HG03520 (cell line): ENCODE measurements around the gene SRP19.
"Not testable (repeated sequence)": the region's sequence is repeated elsewhere in the genome, so short reads cannot be mapped to it uniquely, and the experiment has no call there.

ENCODE experiments used
- ATAC-seq: cut with Tn5 transposase; IDR thresholded peaks from one replicate; pipeline ENCODE4 v1.9.1; 2021; ENCODE audit warnings: mild to moderate bottlenecking, moderate library complexity; ENCODE audit not compliant: unreplicated experiment

The SRP19 gene

GRCh38 chr5:112869948-112870347, 8.9 kb downstream of the SRP19 start:
- ATAC-seq = peak; percentile 72

DNA sequence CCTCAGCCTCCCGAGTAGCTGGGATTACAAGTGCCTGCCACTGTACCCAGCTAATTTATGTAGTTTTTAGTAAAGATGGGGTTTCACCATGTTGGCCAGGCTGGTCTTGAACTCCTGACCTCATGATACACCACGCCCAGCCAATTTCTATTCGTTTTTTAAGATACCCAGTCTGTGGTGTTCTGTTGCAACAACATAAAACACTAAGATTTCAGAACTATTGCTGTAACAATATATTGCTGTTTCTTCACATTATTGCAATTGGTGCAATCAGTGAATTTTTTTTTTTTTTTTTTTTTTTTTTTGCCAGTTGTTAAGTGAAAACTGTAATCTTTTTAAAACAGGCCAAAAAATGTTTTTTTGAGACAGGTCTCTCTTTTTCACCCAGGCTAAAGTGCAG, 9.9 kb downstream of the SRP19 start:
- ATAC-seq = no peak

DNA sequence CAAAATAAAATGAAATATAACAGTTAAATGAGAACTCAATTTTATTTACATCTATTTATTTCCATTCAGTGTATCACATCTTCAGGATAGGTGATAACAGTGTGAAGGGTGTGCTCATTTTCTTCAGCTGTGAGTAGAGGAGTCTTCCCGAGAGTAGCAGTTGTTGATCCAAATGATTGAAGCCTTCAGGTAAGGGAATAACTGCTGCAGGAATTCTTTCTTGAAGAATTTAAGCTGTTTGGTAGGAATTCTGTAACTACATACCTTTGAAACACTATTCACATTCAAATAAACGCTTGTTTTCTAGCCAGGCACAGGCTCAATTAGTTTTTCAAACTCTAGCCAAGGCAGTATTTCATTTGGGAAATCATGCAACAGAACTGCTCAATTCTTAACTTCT, 15.3 kb downstream of the SRP19 start:
- no peak for ATAC-seq

DNA sequence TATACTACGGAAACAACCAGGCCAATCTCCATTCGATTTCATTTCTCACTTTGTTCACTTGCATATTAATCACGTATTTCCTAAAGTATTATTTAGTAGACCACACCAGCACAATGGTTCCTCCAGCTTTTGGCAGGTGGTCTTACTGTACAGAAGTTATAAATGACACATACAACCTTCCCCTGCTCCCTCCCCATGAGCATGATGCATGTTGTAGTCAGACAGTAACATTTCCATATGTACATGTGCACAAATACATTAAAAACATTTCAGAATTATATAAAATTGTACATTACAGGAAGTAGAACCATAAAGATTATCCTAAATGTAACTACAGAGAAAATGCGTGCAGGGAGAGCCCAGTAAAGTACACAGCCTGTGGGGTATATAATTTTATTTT, 17.0 kb downstream of the SRP19 start:
- ATAC-seq = no peak

DNA sequence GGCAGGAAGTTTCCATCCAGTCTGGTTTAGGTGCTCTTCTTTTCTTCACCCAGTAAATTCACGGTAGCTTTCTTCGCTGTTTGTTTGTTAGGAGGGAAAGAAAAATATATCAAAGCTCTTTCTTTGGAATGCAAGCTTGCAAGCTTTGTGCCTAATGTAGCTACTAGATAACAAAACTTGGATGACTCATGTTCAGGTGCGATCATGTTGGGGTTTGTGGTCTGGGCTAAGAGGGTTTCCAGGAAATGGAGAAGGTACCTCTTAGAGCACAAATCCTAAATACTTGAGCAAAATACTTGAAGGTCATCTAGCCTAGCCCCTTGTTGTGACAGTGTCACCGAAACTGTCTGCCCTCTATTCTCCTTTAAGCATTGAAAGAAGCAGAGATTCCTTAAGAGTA, 17.7 kb downstream of the SRP19 start:
- no peak for ATAC-seq

GRCh38 chr5:112880219-112880964, 19.3 kb downstream of the SRP19 start:
- ATAC-seq = no peak

GRCh38 chr5:112883192-112883591, 22.1 kb downstream of the SRP19 start:
- ATAC-seq = no peak

DNA sequence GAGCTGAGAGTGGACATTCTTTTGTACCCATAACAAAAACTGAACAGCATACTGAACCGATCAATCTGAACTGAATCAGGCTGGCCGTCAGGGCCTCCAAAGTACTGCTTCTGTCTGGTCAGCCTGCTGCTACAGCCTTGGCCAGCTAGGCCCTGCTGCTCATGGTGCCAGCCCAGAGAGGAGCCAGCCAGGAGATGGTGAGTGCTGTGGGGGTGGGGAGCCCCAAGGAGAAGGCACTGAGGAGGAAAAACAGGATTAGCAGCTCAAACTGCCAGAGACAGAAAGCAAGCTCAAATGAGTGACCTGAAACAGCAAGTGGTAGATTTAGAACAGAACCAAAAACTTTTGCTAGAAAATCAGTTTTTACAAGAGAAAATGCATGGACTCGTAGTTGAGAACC, 23.9 kb downstream of the SRP19 start:
- no peak for ATAC-seq

DNA sequence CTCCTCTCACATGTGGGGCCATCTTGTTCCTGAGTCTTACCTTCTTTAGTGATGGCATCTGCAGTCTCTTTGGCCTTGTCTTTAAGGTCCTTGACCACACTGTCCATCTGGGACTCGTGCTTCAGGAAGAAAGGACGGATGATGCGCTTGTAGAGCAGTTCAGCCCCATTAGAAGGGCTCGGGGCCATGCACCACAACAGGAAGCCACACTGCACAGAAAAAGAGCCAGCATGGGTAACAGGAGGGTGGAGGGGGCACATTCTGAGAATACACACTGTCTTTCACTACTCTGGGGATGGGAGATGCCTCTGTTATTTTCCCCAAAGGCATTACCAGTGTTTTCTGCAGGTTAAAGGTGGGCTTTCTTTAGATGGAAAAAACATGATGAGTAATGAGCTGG, 25.9 kb downstream of the SRP19 start:
- no peak for ATAC-seq

- not testable (repeated sequence) for ATAC-seq
These were observed 31.0 kb downstream of the SRP19 start for GRCh38 chr5:112892066-112892465.

DNA sequence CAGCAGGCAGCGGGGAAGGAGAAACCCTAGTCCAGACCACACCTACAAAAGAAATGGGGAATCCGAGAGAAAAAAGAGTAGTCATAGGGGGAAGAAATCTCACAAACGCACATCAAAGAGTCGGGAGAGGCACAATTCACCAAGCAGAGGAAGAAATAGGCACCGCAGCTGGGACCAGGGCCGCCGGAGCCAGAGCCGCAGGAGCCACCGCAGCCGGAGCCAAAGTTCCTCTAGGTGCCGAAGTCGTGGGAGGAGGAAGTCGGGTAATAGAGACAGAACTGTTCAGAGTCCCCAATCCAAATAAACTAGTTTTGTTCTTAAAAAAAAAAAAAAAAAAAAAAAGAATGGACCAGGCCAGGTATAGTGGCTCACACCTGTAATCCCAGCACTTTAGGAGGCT, 31.7 kb downstream of the SRP19 start:
- ATAC-seq = no peak

DNA sequence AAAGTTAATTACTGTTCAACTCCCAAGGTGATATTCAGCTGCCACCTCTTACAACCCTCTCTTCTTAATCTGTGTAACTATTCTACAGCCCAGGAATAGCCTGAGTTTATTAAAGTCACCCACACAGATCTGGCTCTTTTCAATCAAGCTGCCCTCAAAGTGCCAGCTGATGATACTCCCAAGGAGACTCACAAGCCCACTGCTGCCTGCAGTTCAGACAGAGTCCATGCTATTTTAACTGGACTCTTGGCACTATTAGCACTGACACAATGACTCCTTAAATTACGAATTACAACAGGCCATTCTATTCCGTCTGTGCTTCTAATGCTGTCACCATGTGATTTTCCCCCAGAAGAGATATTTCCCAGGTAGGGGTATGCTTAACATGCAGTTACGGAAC, 34.6 kb downstream of the SRP19 start:
- no peak for ATAC-seq

DNA sequence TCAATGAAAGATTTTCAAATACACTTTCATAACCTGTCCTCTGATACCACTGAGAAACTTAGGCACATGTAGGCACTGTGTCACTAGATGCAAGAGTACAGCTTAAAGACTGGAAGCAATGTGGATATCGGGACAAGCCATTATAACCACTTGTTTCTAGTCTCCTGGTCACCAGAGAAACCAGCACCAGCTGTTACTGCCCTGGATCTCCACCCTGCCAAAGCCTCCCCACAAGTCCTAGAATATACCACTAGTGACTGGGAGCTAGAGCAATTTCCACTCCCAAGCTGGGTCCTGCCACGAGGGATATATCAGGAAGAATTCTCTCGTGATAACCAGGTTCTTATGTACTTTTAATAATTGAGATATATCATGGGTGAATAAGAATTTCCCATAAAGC, 41.5 kb downstream of the SRP19 start:
- no peak for ATAC-seq

DNA sequence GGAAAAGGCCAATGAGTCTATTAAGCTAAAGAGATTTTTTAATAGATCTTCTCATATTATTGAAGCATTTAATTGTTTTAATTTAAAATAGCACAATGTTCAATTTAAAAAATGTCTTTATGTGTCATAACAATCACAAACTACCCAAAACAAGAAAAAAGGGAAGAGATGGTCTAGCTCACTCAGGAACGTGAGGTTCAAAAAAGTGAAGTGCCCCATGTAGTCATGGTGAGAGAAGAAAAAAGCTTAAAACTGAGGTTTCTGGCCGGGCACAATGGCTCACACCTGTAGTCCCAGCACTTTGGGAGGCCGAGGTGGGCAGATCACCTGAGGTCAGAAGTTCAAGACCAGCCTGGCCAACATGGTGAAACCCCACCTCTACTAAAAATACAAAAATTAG, 43.9 kb downstream of the SRP19 start:
- not testable (repeated sequence) for ATAC-seq

GRCh38 chr5:112906637-112907036, 45.5 kb downstream of the SRP19 start:
- no peak for ATAC-seq

DNA sequence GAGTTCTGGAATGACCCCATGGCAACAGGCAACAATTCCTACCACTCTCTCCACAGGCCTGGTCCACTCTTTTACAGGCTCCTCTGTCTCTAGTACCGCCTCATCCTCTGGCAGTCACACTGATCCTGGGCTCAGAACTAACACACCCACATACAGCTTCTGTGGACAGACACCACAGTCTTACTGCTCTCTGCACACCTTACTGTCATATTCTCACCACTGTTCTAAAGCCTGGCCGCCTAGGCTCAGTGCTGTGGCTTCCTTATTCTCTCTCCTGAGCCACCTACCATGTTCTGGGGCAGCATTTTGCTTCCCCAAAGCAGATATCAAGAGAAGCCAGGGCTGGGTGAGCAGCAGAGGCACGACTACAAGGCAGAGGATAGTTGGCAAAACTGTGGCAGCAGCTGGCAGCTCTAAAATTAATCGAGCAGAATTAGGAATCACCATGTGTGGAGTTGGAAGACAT, 46.1 kb downstream of the SRP19 start:
- no peak for ATAC-seq

DNA sequence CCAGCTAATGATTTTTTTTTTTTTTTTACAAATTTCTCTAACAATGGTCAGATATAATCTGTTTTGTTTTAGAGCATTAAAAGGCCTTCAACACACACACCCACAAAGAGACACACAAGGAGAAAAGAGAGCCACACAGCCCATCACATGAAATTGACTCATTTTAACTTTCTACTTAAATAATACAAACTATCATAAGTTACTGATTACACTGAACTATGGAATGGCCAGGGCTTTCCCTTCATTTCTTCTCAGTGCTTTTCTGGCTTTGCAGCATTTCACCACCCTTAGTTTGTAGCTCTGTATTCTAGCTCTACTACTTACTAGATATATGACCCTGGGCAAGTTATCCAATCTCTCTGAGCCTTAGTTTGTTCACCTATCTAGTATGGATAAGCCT, 47.8 kb downstream of the SRP19 start:
- no peak for ATAC-seq

DNA sequence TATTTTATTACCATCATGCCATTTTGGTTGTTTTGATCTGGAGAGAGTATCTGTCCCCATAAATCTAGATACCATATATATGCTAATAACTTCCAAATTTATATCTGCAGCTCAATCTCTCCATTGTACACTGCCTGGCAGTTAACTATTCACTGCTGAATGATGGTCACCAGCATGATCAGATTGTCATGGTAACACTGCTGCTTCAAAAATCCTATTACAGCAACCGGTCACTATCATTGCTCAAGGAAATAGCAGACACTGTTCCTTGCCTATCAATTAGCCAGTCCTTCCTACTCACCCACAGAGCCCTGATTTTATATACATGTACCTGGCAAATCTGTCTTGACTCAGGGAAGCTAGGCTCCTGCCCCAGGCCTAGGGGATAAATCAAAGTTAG, 49.4 kb downstream of the SRP19 start:
- ATAC-seq = no peak

- no peak for ATAC-seq
These were observed 53.5 kb downstream of the SRP19 start for GRCh38 chr5:112914584-112914983.

DNA sequence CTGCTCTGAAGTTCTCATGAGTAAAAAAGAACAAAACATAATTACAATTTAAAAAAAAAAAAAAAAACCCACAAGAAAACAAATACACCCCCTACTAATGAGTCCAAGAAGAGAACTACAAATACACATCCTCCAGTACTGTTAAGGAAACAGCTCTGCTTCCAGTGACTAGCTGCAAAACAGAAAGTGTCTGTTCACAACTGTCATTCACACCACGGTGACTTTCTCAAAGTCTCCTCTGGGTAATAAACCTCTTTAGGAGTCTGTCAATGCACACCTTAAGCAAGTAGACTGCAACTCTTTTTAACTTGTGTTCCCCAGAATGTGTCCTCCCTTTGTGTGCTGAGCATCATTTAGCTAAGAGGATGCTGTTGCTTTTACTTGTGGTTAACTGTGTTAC, 54.7 kb downstream of the SRP19 start:
- no peak for ATAC-seq

DNA sequence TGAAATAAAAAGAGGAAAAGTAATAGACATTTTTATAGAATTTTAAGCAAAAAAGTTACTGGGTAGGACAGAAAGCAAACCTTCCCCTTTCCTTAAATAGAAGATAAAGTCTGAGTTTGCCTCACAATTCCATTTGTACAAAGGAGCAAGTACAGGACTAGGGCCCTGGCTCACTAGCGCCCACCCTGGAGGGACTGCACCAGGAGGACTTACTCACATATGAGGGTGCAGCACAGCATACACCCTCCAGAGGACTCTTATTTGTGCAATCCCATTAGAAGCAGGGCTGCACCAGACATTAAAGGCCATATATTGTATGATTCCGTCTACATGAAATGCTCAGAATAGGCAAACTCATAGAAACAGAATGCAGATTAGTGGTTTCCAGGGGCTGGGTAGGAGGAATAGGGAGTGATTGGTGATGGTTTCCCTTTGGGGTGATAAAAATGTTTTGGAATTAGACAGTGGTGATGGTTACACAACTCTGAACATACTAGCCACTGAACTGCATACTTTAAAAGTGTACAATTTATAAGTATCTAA, 56.4 kb downstream of the SRP19 start:
- ATAC-seq = no peak

- no peak for ATAC-seq
These were observed 57.0 kb downstream of the SRP19 start for GRCh38 chr5:112918136-112918535.

DNA sequence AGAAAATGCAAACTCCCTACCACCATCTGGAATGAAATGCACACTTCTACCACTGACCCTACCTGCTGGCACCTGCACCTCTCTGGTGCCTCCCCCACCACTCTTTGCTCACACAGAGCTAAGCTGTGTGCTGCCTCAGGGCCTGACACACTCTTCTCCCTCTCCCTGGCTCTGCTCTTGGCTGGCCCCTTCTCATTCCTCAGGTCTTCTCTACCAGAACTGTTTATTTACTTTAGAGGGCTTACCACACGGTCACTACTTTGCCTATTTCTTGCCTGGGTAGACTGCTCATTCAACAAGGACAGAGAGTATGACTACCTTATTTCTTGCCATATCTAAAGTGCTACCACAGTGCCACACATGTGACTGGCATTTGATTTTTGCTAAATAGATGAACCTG, 57.6 kb downstream of the SRP19 start:
- ATAC-seq = no peak
